Femur (tissue), 1 donor: ENCODE measurements around the gene MPRIP.
"Not testable (repeated sequence)": the region's sequence is repeated elsewhere in the genome, so short reads cannot be mapped to it uniquely, and the experiment has no call there.

ENCODE experiments used
- DNase-seq: peaks from one replicate; pipeline ENCODE4 v3.0.0-alpha.2; 2017

Gene MPRIP

GRCh38 chr17:17014748-17015124 lies 27.5 kb upstream of the MPRIP start:
- DNase-seq = not testable (repeated sequence)

GRCh38 chr17:17015230-17015629 lies 27.0 kb upstream of the MPRIP start:
- no peak for DNase-seq

- DNase-seq = not testable (repeated sequence)
Observed at GRCh38 chr17:17016199-17017197, 25.8 kb upstream of the MPRIP start.

- DNase-seq = no peak
Observed at GRCh38 chr17:17017343-17018014, 24.8 kb upstream of the MPRIP start.

- no peak for DNase-seq
Observed at GRCh38 chr17:17018021-17018441, 24.2 kb upstream of the MPRIP start.

- DNase-seq = no peak
Observed at GRCh38 chr17:17018612-17019429, 23.4 kb upstream of the MPRIP start.

GRCh38 chr17:17019430-17019762 lies 22.9 kb upstream of the MPRIP start:
- no peak for DNase-seq

GRCh38 chr17:17019891-17020456 lies 22.3 kb upstream of the MPRIP start:
- no peak for DNase-seq

GRCh38 chr17:17020821-17021193 lies 21.4 kb upstream of the MPRIP start:
- DNase-seq = no peak

- no peak for DNase-seq
Observed at GRCh38 chr17:17021194-17021863, 20.9 kb upstream of the MPRIP start.

- DNase-seq = no peak
Observed at GRCh38 chr17:17022011-17022410, 20.2 kb upstream of the MPRIP start.

- no peak for DNase-seq
Observed at GRCh38 chr17:17022456-17022855, 19.8 kb upstream of the MPRIP start.

GRCh38 chr17:17024778-17025300 lies 17.4 kb upstream of the MPRIP start:
- DNase-seq = peak; percentile 60

- DNase-seq = no peak
Observed at GRCh38 chr17:17025621-17026020, 16.6 kb upstream of the MPRIP start.

GRCh38 chr17:17026163-17026562 lies 16.1 kb upstream of the MPRIP start:
- no peak for DNase-seq

GRCh38 chr17:17027442-17028058 lies 14.7 kb upstream of the MPRIP start:
- DNase-seq = no peak

GRCh38 chr17:17028059-17028877 lies 14.0 kb upstream of the MPRIP start:
- peak; percentile 86 for DNase-seq

GRCh38 chr17:17028878-17029535 lies 13.2 kb upstream of the MPRIP start:
- no peak for DNase-seq

- no peak for DNase-seq
Observed at GRCh38 chr17:17029938-17030337, 12.3 kb upstream of the MPRIP start.
